Measurements from ENCODE around the gene HMGXB4.

DNA sequence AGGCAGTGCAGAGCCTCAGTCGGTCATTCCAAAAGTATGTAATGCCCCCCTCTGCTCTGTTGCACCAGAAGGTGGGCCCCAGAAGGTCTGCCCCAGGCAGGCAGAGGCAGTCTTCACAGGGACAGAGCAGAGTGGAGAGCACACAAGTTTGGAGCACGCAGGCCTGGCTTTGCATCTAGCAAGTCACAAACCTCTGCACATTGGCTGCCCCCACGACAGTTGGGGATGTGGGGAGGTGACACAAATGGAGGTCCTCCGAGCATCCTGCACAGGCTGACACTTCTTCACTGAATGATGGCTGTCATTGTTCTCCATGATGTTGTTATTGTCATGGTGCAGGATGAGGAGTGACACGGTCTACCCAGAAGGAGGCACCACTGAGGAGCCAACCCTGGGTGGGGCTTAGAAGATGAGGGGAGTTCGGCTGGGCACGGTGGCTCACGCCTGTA, 54.3 kb downstream of the HMGXB4 start:
- TF ChIP-seq SUZ12 (IDR thresholded peaks at IDR 0.05; ENCODE audit: extremely low read depth, insufficient read depth, insufficient read length) (no peak), YY1 (IDR thresholded peaks at IDR 0.05; ENCODE audit: insufficient read depth, insufficient read length) (no peak)
